ENCODE measurements around the gene NSUN4. TPM values are rescaled to one million over a fixed set of nuclear protein-coding genes. Genes with fewer than 3 reads are reported as not detected.
"Not testable (repeated sequence)": the region's sequence is repeated elsewhere in the genome, so short reads cannot be mapped to it uniquely, and the experiment has no call there.

Gene NSUN4
- total RNA-seq, 1 donor from 2014 or later = 17.2 TPM

DNA sequence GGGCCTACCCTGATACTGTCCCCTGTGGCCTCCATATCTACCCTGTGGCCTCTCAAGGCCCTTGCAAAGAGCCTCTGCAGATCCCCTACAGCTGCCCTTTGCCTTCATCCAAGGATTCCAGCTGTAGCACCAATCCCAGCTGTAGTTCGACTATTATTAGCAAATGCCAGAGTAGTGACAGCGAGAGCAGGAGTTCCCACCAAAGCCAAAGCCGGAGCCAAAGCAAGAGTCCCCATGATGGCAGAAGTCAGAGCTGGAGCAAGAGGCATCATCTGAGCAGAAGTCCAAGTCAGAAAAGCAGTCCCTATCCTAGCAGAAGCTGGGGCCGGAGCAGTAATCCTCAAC, 2.7 kb downstream of the NSUN4 start:
- TF ChIP-seq, protein P1, sequence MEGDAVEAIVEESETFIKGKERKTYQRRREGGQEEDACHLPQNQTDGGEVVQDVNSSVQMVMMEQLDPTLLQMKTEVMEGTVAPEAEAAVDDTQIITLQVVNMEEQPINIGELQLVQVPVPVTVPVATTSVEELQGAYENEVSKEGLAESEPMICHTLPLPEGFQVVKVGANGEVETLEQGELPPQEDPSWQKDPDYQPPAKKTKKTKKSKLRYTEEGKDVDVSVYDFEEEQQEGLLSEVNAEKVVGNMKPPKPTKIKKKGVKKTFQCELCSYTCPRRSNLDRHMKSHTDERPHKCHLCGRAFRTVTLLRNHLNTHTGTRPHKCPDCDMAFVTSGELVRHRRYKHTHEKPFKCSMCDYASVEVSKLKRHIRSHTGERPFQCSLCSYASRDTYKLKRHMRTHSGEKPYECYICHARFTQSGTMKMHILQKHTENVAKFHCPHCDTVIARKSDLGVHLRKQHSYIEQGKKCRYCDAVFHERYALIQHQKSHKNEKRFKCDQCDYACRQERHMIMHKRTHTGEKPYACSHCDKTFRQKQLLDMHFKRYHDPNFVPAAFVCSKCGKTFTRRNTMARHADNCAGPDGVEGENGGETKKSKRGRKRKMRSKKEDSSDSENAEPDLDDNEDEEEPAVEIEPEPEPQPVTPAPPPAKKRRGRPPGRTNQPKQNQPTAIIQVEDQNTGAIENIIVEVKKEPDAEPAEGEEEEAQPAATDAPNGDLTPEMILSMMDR (conservative IDR thresholded peaks at IDR 0.05; ENCODE audit: low read depth, low read length) = no peak
- H3K4me3 ChIP-seq (ENCODE audit: low read depth, low read length) = no peak overlapping the region
- DNase-seq (ENCODE audit: low read depth) = no peak

DNA sequence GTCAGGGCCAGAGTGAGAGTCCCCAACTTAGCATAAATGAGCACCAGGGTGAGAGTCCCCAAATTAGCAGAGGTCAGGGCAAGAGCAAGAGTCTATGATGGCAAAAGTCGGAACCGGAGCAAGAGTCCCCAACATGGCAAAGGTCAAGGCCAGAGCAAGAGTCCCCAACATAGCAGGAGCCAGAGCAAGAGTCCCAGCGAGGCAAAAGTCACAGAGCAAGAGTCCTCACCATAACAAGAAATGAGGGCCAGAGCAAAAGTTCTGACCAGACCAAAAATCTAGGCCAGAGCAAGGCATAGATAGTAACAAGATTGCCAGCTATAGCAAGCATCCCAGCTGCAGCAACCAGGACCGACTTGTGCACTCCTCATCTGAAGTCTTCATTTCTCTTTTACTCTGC, 3.1 kb downstream of the NSUN4 start:
- TF ChIP-seq, protein P1 (conservative IDR thresholded peaks at IDR 0.05; ENCODE audit: low read depth, low read length) = no peak
- DNase-seq (ENCODE audit: low read depth) = no peak
- no peak overlapping the region for H3K4me3 ChIP-seq (ENCODE audit: low read depth, low read length)

DNA sequence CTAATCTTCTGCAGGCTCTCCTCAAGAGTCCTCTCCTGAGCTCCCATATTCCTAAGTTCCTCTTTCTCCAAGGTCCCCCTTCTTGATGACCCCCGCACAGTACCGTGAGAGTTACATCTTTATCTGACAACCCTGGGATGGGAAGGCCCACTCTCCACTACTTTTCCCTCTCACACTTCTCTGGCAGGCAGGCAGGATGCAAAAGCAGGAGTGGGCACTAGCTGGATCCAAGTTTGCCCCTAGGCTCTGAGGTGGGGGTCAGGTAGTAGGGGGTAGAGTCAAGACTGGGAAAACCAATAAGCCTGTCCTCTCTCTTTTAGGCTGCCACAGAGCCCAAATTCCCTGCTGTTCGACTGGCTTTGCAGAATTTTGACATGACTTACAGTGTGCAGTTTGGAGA, 3.9 kb downstream of the NSUN4 start:
- no peak for DNase-seq (ENCODE audit: low read depth)
- TF ChIP-seq, protein P1 (conservative IDR thresholded peaks at IDR 0.05; ENCODE audit: low read depth, low read length) = no peak

DNA sequence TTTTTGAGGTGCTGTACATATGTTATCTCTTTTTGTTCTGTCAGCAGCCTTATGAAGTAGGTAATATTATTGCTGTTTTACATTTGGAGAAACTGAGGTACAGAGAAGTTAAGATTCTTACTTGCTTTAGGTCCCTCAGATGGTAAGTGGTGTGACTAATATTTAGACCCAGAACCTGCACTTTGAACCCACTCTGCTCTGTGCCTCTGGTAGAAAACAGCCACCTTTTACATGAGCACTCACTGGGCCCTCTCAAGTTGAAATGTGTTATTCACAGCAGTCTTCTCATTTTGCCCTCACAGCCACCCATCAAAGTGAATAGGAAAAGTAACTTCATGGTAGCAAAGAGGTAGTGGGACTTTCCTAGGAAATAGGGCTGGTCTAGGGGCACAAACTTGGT, 4.7 kb downstream of the NSUN4 start:
- TF ChIP-seq, protein P1 (conservative IDR thresholded peaks at IDR 0.05; ENCODE audit: low read depth, low read length) = no peak
- DNase-seq (ENCODE audit: low read depth) = no peak
- H3K4me3 ChIP-seq (ENCODE audit: low read depth, low read length) = no peak overlapping the region

More for the DNA sequence above, 3.9 kb downstream of the NSUN4 start:
- no peak overlapping the region for H3K4me3 ChIP-seq (ENCODE audit: low read depth, low read length)

DNA sequence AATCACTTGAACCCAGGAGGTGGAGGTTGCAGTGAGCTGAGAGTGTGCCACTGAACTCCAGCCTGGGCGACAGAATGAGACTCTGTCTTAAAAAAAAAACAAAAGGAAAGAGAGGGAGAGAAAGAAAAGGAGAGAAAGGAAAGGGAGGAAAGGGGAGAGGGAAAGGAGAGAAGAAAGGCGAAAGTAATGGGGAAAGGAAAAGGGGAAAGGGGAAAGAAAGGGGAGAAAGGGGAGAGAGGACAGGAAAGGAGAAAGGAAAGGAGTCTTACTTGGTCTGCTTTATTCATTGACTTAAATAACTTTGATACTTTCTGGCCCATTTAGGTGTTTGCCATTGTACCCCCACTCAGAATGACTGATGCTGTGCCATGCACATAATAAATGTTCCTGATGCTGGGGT, 11.8 kb downstream of the NSUN4 start:
- no peak for DNase-seq (ENCODE audit: low read depth)
- TF ChIP-seq, protein P1 (conservative IDR thresholded peaks at IDR 0.05; ENCODE audit: low read depth, low read length) = no peak

DNA sequence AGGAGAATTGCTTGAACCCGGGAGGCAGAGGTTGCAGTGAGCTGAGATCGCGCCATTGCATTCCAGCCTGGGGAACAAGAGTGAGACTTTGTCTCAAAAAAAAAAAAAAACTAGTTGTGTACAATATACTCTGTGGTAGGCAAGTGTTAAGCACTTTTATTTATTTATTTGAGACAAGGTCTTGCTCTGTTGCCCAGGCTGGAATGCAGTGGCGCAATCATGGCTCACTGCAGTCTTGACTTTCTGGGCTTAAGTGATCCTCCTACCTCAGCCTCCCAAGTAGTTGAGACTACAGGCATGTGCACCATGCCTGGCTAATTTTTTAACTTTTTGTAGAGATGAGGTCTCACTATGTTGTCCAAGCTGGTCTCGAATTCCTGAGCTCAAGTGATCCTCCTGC, 15.3 kb downstream of the NSUN4 start:
- DNase-seq (ENCODE audit: low read depth); H3K4me3 ChIP-seq (ENCODE audit: low read depth, low read length): not testable (repeated sequence)

More for the DNA sequence above, 11.8 kb downstream of the NSUN4 start:
- no peak overlapping the region for H3K4me3 ChIP-seq (ENCODE audit: low read depth, low read length)

DNA sequence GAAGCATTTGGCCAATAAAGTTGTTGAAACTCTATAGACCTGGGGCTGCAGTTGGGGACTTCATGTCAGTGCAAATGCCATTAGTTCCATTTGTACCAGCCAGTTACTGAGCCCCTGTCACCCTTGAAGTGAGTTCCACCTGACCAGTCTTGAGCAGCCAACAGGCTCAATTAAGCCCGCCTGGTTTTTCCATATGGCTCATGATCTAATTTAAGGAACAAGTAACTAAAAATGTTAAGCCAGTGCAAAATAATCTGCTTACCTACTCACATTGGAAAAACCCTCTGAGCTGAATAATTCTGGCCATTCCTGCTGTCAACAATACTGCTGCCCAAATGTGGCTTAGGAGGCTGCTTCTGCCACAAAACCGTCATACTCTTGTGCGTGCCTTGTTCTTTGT, 21.6 kb downstream of the NSUN4 start:
- no peak for DNase-seq (ENCODE audit: low read depth)
- no peak overlapping the region for H3K4me3 ChIP-seq (ENCODE audit: low read depth, low read length)
- TF ChIP-seq, protein P1 (conservative IDR thresholded peaks at IDR 0.05; ENCODE audit: low read depth, low read length) = no peak

DNA sequence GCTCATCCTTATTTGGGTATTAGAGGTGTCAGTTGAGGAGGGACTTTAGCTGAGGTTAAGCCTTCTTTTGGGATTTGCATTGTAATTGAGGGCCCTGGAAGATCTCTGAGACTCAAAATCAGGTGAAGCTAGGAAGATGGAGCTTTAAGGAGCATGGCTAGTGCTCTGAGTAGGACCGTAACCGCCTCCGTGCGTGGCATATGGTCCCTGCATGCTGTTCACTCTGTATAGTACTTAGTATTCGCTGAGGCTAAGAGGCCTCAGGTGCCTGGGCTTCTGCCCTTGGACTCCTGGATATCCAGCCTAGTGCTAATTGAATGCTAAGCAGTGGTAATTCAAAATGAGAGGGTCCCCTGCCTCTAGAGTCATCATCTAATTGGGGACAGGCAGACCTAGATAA, 22.5 kb downstream of the NSUN4 start:
- TF ChIP-seq, protein P1 (conservative IDR thresholded peaks at IDR 0.05; ENCODE audit: low read depth, low read length) = no peak

More for the DNA sequence above, 22.5 kb downstream of the NSUN4 start:
- no peak for DNase-seq (ENCODE audit: low read depth)
- H3K4me3 ChIP-seq (ENCODE audit: low read depth, low read length) = no peak overlapping the region

Measured in epithelial cell of proximal tubule (primary cell).